GM21786 (cell line): Measurements from ENCODE around the gene KDM4C.
A peak's percentile ranks its signal among the peaks of the same experiment; 100 is the strongest.

Source experiments
- ATAC-seq: cut with Tn5 transposase; IDR thresholded peaks from one replicate; pipeline ENCODE4 v1.9.1; 2021; ENCODE audit not compliant: unreplicated experiment

KDM4C gene

GRCh38 chr9:7089406-7090193 is 331.8 kb downstream of the KDM4C start:
- ATAC-seq, result no peak

GRCh38 chr9:7093040-7093439 is 335.3 kb downstream of the KDM4C start:
- ATAC-seq, result no peak

- ATAC-seq, result no peak
These were observed 336.3 kb downstream of the KDM4C start for GRCh38 chr9:7094052-7094451.

GRCh38 chr9:7094576-7094975 is 336.8 kb downstream of the KDM4C start:
- peak; percentile 18 for ATAC-seq

- ATAC-seq, result peak; percentile 81
These were observed 337.3 kb downstream of the KDM4C start for GRCh38 chr9:7095058-7095457.

GRCh38 chr9:7097040-7097715 is 339.4 kb downstream of the KDM4C start:
- ATAC-seq, result no peak

GRCh38 chr9:7097785-7098752 is 340.3 kb downstream of the KDM4C start:
- no peak for ATAC-seq

GRCh38 chr9:7103367-7103766 is 345.6 kb downstream of the KDM4C start:
- ATAC-seq, result no peak

- ATAC-seq, result no peak
These were observed 346.0 kb downstream of the KDM4C start for GRCh38 chr9:7103771-7104170.

- no peak for ATAC-seq
These were observed 346.9 kb downstream of the KDM4C start for GRCh38 chr9:7104625-7105024.

GRCh38 chr9:7105095-7105494 is 347.3 kb downstream of the KDM4C start:
- ATAC-seq, result no peak

GRCh38 chr9:7108936-7109335 is 351.2 kb downstream of the KDM4C start:
- no peak for ATAC-seq

- ATAC-seq, result no peak
These were observed 353.6 kb downstream of the KDM4C start for GRCh38 chr9:7111413-7111812.

GRCh38 chr9:7115606-7116005 is 357.8 kb downstream of the KDM4C start:
- ATAC-seq, result no peak

- peak; percentile 51 for ATAC-seq
These were observed 360.1 kb downstream of the KDM4C start for GRCh38 chr9:7117676-7118561.

- ATAC-seq, result peak; percentile 44
These were observed 360.9 kb downstream of the KDM4C start for GRCh38 chr9:7118633-7119032.

GRCh38 chr9:7119612-7120011 is 361.8 kb downstream of the KDM4C start:
- no peak for ATAC-seq

GRCh38 chr9:7121055-7121454 is 363.3 kb downstream of the KDM4C start:
- peak; percentile 57 for ATAC-seq

- no peak for ATAC-seq
These were observed 363.9 kb downstream of the KDM4C start for GRCh38 chr9:7121664-7122063.

- ATAC-seq, result no peak
These were observed 366.0 kb downstream of the KDM4C start for GRCh38 chr9:7123743-7124142.
